GM19099 (cell line): ENCODE results near the gene CDC14A.

ENCODE experiments used
- POLR2A ChIP-seq: IDR thresholded peaks from 3 replicates; pipeline ENCODE4 v1.6.1; 2011; ENCODE audit warnings: low read depth; ENCODE audit not compliant: insufficient read length; ENCODE audit errors: extremely low read depth

Gene CDC14A

DNA sequence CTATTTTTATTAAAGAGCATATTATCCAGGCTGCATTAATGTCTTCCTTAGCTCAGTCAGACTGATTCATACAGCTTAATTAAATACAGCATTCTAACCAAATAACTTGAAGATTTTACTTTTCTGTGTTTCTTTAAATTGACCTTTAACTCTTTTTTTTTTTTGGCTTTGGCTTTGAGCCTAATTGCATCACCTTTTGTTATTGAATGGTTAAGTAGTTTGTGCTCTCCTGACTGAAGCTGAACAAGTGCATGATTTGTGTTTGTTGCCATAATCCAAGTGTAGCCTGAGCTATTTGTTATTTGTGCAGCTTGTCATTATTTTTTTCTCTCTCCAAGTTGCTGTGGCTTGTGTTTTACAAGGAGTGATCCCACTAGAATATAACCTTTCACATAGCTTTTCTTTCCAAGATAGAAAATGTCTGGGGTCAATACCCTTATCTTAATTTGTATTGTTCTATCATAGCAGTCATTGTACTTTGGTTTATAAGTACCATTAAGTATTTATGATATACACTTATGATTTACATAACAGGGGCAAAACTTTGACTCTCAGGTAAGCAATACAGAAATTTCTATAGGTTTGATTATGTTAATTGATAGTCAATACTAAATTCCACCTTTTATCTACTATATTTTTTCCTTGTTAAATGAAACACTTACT, 31.6 kb downstream of the CDC14A start:
- TF ChIP-seq POLR2A: no peak

DNA sequence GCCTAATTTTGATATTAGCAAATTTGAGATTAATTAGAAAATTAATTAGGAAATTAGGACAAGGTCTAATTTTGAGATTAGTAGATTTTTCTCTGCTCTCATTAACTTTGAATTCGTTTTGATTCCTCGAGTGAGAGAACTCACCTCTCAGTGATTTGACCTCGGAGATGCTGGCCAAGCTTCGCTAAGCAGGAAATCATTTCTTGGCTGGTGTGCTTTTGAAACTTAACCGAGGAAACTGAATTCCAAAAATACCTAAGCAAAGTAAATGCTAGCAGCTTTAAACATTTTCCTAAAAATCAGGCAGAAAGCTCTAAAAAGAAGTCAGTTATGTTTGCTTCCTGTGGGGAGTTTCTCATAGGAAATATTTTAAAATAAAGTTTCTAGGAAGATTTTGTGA, 34.9 kb downstream of the CDC14A start:
- TF ChIP-seq POLR2A: no peak

DNA sequence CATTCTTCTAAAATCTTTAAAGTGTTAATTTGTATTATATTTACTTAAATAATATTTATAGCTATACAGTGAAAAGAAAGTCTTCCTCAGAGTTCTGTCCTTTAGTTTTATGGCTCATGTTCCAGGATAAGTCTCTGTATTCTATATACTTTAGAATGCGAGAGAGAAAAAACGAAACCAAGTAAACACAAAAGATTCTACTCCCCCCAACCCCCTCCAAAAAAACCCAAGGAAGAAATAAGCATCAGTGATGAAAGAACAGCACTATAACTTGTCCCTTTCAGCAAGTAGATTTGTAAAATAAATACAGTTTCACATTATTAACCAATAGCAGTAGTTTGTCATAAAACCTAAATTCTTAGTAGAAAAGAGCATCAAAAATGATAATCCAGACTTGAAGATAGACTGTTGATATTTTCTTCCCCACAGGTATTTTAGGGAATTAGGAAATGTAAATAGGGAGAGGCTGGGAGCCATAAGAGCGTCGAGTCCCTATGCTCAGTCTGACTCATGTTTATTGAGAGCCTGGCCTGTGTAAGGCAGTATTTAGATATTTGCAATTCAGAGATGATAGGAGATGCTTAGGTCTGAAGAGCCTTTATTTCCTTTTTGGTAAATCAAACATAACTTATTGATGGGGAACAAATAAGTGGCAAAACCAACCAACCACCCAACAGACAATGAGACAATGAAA, 35.5 kb downstream of the CDC14A start:
- no peak for TF ChIP-seq POLR2A

DNA sequence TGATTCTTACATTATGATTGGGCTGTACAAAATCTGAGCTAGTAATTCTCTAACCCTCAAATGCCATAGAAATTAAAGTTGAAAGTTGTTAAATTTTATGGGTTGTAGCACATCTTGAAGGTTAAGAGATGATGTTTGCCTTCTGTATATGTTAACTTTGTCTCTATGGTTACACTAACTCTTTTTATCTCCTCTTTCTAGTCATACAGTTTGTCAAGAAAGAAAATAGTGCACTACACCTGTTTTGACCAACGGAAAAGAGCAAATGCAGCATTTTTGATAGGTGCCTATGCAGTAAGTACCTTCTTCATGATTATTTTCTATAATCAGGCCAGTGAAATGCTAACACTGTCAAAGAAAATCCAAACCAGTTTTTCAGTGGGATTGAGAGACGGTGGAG, 38.2 kb downstream of the CDC14A start:
- no peak for TF ChIP-seq POLR2A

DNA sequence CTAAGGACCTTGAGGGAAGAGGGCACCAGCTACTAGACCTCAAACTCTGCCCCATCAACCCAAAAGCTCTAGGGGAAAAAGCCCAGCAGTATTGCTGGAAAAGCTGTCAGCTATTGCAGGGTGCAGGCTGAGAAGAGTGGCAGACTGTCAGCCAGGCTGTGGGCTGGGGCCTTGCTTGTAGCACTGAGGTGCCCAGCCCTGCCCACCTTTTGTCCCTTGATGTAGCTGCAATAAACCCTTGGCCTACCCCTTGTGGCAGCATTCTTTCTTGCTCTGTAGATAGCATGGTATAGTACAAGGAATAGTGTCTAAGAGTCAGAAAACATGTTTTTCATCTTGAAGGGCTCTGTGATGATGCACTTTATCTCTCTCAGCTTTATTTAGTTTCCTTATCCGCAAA, 39.4 kb downstream of the CDC14A start:
- no peak for TF ChIP-seq POLR2A

DNA sequence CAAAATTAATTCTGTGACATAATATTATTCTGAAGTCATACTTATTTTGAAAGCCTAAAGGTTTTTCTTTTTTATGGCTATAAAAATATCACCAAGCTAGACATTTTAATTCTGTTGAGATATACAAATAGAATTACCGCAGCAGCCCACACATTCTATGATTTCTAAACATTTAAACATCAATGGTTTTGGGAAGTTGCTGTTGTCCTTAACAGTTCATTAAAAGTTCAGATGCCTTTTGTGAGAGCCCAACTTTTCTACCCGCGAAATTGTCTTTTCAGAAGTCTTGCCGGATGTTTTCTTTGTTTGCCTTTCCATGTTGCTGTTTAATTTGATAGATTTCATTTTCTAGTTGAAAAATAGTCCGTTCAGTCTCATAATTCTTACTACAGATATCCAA, 40.5 kb downstream of the CDC14A start:
- no peak for TF ChIP-seq POLR2A

DNA sequence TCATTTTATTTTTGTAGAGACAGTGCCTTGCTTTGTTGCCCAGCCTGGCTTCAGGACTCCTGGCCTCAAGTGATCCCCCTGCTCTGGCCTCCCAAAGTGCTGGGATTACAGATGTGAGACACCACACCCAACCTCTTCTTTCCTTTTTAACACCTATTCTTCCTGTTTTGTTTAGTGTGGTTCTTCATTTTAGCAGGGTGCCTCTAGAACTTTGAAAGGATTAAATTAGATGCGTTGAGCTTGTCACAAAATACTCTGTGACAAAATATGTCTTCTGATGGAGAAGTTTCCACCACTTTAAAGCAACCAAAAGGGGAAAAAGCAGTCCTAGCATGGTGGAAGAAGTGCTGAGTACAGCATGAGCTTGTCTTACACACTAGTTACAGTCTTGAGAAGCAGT, 42.0 kb downstream of the CDC14A start:
- no peak for TF ChIP-seq POLR2A

DNA sequence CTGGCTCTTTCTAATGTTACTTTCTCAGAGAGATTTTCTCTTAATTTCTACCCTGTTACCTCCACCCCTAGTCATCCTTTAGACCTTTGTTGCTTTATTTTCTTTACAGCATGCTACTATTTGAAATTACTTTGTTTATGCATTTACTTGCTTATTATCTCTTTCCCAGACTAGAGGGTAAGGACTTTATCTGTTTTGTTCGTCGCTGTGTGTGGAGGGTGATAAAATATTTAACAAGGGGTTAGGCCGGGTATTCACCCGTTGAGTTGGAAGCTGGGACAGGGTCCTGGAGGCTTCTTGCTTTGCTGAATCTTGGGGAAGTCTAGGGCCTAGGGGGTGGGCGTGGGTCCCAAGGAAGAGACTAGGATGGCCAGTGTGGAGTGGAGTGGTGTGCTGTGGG, 43.6 kb downstream of the CDC14A start:
- TF ChIP-seq POLR2A: no peak

DNA sequence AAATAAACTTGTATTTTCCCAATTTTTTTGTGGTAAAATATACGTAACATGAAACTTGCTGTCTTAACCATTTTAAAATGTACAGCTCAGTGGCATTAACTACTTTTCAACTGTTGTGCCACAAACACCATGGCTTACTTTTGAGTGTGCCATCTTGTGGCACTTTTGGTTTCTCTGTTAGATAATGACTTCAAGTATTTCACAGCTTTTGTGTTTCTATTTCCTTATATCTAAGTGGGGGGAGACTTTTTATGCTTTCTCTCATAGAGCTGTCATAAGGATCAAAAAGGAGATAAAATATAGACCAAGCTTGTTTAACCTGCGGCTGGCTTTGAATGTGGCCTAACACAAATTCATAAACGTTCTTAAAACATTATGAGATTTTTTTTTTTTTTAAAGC, 44.3 kb downstream of the CDC14A start:
- TF ChIP-seq POLR2A: no peak

DNA sequence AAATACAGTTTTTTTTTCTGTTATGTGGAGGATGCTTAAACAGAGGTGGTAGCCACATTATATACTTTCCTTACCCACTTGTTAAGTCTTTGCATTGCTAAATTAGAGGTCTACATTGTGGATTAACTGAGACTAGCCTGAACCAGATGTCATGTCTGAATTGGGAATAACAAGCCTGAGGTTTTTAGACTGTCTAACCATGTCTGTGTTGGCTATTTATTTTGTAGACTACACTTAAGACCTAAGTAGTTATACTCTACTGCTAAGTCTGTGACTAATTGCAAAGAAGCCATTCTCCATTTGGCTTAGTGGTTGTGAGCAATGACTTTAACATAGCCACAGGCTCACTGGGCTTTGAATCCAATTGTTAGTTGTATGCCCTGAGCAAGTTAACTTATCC, 45.4 kb downstream of the CDC14A start:
- no peak for TF ChIP-seq POLR2A

DNA sequence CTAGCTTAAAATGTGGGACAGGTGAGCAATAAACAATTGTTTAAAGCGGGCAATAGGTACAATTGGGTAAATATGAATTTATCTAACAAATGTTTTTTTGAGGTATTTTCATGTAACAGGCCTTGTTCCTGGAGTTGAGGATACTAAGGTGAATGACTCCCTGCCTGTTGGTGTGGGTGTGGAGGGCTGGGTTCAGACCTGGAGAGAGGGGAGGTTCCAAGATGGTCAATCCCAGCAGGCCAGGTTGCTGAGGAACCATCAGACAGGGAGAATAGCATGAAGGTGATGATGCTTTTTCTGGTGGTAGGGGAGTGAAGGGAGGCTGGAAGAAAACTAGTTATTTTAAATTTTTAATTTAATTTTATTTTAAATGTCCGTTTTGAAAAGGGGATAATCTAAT, 46.3 kb downstream of the CDC14A start:
- TF ChIP-seq POLR2A: no peak

DNA sequence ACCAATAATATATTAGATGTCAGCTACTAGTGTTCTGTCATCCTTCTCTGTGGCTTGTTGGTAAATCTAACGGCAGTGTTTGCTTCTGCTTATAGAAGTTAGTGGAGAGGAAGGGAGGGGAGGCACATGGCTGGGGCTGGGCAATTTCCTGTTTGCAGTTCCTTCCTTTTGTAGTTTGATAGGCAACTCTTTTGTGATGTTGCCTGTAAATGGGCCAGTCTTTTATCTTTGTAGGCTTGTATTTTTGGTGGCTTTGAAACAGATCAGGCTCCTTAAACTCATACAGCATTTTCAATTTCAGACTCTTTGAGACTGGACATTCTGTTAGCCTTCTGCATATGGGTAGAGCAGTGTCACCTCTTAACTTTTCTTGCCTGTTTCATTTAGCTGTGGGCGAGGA, 48.1 kb downstream of the CDC14A start:
- TF ChIP-seq POLR2A: no peak

DNA sequence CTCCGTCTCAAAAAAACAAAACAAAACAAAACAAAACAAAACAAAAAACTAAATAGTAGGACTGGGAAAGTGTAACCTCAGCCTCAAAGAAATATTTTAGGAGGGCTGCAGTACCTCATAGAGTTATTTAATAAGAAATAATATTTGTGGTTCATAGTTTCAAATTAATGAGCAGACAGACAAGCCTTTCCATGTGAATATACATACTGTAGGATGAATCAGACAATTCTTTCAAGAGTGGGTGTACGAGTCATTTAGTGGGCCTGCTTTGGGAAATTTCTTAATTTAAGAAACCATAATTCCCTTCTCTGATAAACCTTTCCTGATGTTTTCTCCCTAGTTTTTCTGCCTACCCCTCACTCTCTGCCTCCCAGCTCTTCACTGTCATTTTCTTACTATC, 52.5 kb downstream of the CDC14A start:
- no peak for TF ChIP-seq POLR2A

DNA sequence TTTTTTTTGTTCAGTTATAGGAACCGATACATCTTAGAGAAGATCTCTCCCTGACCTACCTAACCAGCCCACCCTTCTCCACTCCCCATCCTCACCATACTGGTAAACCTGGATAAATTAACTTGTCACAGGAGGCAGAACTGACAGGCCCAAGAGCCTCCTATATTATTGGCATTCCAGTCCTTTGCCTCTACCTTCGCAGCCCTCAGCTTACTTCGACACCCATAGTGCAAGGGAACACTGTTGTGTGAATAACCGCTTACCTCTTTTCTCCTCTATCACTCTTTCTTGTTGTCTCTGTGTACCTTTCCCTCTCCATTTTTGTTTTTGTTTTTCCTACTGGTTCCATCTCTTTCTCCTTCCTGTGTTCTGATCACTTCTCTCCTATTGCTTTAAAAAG, 58.7 kb downstream of the CDC14A start:
- TF ChIP-seq POLR2A: no peak

DNA sequence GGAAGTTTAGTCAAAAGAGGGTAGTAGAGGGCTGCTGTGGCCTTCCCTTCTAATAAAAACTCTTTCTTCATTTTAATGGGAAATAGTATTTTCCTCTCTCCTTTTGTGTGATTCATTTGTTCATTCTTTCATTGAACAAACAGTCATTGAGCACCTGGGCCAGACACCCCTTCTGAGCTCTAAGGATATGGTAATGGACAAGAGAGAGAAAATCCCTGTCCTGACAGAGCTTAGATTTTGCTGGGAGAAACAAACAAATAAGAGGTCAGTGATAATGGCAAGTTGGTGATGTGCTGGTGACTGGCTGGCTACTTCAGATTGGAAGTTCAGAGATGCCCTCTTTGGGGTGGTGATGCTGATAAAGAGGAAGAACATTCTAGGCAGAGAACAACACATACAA, 59.3 kb downstream of the CDC14A start:
- TF ChIP-seq POLR2A: no peak

DNA sequence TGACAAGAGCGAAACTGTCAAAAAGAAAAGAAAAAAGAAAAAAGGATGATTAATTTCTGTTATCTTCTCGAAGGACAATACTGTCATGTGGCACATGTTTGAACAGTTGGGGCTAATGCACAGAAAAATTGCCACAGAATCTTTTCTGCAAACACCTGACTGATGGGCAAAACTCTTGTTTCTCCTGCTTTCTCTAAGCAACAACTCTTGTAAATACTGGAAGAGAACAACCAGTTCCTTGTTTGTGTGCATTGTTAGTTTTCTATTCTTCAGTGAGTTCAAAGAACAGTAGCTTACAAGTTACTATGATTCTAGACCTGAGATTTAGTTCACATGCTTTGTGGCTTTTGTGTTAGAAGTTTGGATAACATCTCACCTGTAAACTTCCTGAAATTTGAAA, 60.7 kb downstream of the CDC14A start:
- no peak for TF ChIP-seq POLR2A

DNA sequence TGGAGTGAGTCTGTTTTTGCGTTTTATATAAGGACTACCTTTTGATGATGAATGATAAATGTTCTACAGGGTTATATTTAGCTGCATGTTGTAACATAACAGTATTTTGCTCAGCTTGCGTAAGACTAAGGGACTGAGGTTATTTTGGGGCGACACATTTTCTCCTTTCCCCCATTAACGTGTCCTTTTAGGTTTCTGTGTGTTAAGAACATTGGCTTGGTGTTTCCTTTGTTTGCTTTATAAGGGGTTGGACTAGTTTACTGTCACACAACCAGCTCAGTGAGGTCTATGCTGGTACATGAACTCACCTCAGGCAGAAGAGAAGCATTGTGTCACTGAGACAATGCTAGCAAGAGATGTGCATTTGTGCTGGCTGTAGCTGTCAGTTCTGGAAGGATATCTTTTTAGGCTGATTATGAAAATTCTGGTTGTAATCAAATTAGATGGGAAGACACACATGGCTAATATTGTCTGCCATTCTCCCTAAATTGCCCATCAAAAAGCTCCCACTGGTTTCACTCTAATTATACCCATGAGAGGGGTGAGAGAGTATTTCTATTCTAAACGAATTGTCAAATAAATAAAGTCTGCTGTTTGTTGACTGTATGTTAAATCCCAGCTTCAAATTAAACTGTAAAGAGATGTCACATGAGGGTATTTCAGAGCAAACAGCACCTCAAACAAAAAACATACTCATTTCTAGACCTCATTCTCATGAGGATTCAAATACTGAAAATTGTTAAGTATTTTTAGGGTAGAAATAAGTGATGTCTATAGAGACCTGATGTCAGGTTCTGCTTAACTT, 62.6 kb downstream of the CDC14A start:
- TF ChIP-seq POLR2A: no peak

DNA sequence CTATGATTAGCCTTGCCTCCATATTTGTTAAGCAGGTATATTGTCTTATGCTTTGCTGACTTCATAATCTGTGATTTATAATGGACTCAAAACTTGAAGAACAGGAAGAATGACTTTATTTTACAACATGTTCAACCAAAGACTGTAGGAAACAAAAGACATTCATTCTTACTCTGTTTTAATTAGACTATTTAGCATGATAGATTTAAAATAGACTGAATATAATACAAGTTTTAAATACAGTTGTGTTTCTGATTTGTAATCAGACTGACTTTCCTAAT, 63.1 kb downstream of the CDC14A start:
- no peak for TF ChIP-seq POLR2A
